ENCODE results near the gene ARHGAP31.

- TF ChIP-seq ZNF384 (IDR thresholded peaks at IDR 0.05; ENCODE audit: borderline replicate concordance, low read depth, low read length): no peak
- no peak for TF ChIP-seq CHD1 (IDR thresholded peaks at IDR 0.05; ENCODE audit: low read depth, low read length)
- no peak for TF ChIP-seq ELK1 (IDR thresholded peaks at IDR 0.05; ENCODE audit: low read depth, low read length)
- no peak for TF ChIP-seq CHD2 (IDR thresholded peaks at IDR 0.05; ENCODE audit: borderline replicate concordance, low read depth, low read length)
- TF ChIP-seq CEBPZ (IDR thresholded peaks at IDR 0.05; ENCODE audit: low read depth, low read length): no peak
- no peak for TF ChIP-seq USF2 (IDR thresholded peaks at IDR 0.05; ENCODE audit: borderline replicate concordance, low read depth, low read length)
- no peak for TF ChIP-seq POLR2A (IDR thresholded peaks at IDR 0.05; ENCODE audit: low read depth, low read length)
Measured at GRCh38 chr3:119388577-119388976, 94.4 kb downstream of the ARHGAP31 start.
